GM19467 (cell line): ENCODE data around the gene ZNF57.
"Not testable (repeated sequence)": the region's sequence is repeated elsewhere in the genome, so short reads cannot be mapped to it uniquely, and the experiment has no call there.

Experiments used
- ATAC-seq: cut with Tn5 transposase; IDR thresholded peaks from one replicate; pipeline ENCODE4 v1.9.1; 2021; ENCODE audit warnings: mild to moderate bottlenecking, moderate library complexity; ENCODE audit not compliant: unreplicated experiment

ZNF57 gene

DNA sequence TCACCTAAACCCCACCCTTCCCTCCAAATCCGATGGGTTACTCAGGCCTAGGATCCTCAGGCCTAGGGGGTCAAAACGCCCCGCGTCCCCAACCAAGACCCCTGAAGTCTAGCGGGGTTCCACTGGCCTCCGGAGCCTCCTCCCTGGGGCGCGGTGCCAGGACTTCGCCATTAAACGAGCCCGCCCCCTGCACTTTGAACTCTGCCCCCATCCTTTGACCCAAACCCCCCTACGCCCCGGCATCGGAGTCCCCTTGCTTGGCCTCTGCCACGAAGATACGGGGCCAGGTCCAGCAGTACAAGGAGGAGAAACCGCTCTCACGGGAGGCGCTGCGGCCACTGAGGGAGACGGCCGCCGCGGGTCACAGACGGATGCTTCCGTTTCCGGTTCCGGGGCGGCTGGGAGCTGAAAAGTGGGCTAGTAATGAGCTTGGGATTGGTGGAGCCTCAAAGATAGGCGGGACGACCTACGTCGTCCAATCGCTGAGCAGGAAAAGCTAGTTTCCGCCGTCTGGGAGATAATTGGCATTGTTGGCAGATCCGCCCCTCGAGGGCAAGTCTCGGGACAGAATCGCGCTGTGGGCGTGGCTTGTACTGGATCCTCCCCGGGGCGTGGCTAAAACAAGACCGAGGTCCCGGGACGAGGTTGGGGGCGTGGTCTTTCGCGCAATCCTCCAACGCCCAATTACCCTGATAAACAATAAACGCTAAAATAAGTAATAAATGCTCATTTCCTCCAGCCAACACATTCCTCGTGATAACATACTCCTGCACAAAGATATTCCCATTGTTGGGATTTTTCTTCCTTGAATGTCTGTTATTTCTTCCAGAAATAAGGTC lies 49.8 kb downstream of the ZNF57 start:
- ATAC-seq: peak; percentile 92

DNA sequence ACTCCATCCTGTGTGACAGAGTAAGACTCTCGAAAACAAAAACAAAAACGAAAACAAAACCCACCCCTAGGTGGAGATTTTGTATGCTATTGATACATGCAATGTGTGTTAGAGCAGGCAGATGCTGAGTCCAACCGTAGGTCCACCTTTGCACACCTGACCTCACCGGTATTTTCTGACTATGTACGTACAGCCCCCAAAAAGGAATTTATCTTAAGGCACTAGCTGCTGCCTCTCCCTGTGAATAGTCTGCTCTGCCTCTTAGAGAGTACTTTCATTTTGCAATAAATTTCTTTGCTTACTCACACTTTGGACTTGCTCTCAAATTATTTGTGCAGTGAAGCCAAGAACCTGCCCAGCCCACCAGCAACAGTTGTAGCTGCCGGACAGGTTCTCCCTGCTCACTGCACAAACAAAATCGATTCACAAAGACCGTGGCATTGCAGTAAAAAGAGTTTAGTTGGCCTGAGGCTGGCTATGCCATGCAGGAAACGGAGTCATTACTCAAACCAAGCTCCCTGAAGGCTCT lies 52.3 kb downstream of the ZNF57 start:
- ATAC-seq: no peak

DNA sequence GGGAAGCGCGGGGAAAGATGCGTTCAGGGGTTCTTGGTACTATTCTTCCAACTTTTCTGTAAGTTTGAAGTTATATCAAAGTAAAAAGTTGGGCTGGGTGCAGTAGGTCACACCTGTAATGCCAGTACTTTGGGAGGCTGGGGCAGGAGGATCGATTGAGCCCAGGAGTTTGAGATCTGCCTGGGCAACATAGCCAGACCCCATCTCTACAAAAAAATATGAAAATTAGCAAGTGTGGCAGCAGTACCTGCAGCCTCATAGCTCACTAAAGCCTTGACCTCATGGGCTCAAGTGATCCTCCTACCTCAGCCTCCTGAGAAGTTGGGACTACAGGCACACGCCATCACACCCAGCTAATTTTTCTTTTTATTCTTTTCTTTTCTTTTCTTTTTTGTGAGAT lies 56.4 kb downstream of the ZNF57 start:
- no peak for ATAC-seq

DNA sequence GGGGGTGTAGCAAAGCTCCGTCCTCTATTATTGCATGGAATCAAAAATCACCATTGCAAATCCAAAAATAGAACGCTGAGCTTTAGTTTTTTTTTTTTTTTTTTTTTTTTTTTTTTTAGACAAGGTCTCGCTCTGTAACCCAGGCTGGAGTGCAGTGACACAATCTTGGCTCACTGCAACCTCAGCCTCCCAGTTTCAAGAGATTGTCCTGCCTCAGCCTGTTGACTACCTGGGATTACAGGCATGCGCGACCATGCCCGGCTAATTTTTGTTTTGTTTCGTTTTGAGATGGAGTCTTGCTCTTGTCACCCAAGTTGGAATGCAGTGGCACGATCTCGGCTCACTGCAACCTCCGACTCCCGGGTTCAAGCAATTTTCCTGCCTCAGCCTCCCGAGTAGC lies 59.4 kb downstream of the ZNF57 start:
- ATAC-seq: no peak

DNA sequence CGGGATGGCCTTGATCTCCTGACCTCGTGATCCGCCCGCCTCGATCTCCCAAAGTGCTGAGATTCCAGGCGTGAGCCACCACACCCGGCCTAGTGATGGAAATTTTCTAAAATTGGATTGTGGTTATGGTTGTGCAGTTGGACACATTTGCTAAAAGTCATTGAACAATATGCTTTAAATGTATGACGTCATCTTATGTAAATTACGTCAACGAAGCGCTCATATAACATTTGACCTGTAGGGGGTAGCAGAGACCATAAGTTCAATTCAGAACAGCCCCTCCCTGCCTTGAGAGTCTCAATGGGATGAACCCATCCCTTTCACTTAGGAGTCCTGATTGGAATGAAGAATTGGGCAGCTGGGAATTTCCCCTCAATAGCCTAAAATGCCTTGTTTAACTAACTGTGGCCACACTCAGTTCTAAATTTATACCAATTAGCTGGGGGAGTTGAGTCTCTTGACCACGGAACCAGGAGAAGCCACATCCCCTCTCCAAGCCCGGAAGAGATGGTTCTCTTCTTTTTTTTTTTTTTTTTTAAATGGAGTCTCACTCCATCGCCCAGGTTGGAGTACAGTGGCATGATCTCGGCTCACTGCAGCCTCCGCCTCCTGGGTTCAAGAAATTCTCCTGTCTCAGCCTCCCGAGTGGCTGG lies 61.4 kb downstream of the ZNF57 start:
- ATAC-seq: no peak

GRCh38 chr19:2963122-2963521 lies 62.4 kb downstream of the ZNF57 start:
- ATAC-seq: no peak

- ATAC-seq: not testable (repeated sequence)
Observed at GRCh38 chr19:2963631-2964030, 62.9 kb downstream of the ZNF57 start.

DNA sequence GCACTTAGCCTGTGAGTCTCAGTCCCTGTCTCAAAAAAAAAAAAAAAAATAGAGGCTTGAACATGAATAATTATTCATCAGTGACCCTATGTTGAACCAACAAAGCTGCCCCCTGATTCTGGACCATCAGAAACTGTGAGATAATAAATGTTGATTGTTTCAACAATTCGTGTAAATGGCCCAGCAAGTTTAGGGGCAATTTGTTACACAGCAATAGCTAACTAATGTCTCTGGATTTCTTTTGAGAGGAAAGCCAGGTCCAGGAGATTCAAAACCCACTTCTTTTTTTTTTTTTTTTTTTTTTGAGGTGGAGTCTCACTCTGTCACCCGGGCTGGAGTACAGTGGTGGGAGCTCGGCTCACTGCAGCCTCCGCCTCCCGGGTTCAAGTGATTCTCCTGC lies 64.1 kb downstream of the ZNF57 start:
- ATAC-seq: no peak

- ATAC-seq: no peak
Observed at GRCh38 chr19:2967972-2968371, 67.2 kb downstream of the ZNF57 start.
